Stimulated activated CD4-positive, alpha-beta T cell treated with anti-CD3 and anti-CD28 coated beads, Interleukin-1b, Interleukin-23, amount 100 ng/mL, for 24 hours (primary cell): ENCODE measurements around the gene RWDD1.
"Not testable (repeated sequence)": the region's sequence is repeated elsewhere in the genome, so short reads cannot be mapped to it uniquely, and the experiment has no call there.

Source experiments
- DNase-seq, 4 experiments: peaks; one replicate each; pipeline ENCODE4 v3.0.0-alpha.2; 2020; ENCODE audit warnings: low read depth in 4 of 4, low spot score in 1 of 4

Gene RWDD1

DNA sequence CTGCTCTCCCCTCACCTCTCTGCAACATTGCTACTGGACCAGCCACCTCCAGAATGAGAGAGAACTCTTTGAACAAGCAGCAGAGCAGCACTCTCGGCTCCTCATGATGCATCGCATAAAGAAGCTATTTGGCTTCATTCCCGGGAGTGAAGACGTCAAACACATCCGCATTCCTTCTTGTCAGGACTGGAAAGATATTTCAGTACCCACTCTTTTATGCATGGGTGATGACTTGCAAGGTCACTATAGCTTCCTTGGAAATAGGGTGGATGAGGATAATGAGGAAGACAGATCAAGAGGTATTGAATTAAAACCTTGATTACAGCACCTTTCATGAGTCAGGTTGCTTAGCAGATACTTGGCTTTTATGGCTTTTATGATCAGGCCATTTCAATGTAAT, 13.4 kb upstream of the RWDD1 start:
- no peak for DNase-seq

DNA sequence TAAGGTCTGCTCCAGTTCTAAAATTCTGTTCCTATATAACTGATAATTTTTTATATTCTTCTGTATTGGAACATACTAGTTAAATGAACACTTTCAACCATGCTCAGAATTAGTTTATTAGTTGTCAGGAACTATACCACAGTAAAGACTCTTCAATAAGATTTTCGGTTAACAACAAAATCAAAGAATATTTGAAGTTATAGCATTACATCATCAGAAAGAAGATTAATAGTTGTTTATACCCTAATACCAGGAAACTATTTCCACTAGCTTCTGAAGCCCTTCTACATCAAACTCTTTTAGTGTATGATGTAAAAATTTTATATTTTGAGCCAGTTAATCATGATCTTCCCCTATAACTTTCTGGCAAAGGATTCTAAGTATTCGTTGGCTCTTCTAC, 11.2 kb upstream of the RWDD1 start:
- no peak for DNase-seq

DNA sequence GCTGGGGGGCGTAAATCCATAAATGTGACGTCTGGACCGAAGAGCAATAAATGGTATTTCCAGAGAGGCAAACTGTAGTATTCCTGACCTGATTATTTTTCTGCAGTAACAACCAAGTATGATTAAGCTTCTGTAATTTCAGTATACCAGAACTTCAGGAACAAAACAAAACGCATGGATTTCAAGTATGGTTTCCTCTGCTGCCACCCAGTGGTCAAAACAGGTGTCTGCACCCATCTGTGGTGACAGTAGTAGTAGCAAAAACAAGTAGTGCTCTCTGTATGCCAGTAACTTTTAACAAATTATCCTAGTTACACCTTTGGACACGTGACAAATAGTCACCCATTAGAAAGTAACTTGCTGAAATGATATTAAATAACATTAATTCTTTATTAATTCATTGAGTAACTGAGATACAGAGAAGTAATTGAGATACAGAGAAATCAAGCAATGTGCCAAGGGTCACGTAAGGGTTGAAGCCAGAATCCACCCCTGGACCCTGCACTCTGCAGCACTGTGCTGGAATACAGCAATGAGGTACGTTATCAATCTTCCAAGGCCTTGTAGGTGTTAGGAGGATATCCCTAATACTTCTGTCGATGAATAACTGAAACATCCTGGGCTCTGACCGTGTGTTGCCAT, 9.8 kb upstream of the RWDD1 start:
- DNase-seq, result peak in 3 of 4 experiments; percentile 37 to 46 (median 45)

DNA sequence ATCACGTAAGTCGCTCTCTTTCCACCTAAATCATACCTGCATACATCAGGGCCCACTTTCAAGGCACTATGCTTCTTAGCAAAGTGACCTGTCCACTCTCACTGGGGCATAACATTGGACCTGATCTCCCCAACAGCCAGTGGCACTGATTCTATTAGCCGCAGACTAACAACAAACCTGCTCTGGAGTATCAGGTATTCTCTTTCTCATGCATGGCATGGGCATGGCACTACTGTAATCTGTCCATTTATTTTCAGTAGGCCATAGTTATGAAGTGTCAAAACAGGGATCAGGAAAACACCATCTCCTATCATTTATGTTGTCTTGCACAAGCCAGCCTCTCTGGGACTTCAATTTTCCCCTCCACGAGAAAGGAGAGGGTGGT, 9.3 kb upstream of the RWDD1 start:
- no peak for DNase-seq

DNA sequence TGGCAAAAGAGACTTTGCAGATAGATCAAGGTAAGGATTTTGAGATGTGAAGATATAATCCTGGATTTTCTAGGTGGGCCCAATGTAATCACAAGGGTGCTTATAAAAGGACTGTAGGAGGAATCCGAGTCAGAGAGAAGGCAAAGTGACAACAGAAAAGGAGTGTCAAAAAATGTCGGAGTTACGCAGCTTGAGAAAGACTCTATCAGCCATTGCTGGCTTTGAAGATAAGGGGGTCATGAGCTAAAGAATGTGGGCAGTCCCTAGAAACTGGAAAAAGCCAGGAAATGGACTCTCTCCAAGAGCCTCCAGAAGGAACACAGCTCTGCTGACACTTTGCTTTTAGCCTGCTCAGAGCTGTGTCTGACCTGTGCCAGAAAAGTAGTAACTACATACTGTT, 8.7 kb upstream of the RWDD1 start:
- DNase-seq, result no peak

DNA sequence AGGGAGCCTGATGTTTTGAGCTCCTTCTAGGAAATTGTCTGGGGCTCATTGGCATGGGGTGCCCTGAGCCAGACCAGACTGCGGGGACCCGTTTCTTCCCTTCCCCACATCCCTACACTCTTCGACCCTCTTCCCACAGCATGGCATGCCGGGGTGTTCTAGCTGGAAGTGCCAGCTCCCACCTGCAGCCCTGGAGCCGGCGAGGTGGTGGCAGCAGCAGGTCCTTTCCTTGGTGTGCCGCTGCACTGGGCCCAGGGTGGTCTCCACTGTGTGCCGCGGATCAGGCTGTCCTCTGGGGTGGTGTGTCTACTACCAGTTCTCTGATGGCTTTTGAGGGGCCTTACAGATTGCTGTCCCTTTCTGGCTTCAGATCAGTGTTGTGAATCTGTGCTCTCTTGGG, 7.5 kb upstream of the RWDD1 start:
- DNase-seq, result no peak

DNA sequence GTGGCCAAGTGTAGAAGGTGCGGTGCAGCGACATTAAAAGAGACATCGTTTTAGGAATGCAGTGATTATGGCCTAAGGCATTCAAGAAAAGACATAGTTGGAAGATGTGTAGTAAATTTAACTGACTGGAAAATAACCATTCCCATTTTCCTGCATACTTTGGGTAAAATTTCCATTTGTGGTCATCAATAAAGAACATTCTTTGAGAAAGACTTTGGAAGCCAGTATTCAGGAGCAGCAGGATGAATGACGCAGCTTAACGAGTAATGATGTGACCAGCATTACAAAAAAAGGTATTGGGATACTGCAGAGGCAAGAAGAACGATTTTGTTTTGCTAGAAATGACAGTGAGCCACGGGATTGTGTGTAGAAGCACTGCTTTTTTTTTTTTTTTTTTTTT, 7.0 kb upstream of the RWDD1 start:
- DNase-seq, result no peak

DNA sequence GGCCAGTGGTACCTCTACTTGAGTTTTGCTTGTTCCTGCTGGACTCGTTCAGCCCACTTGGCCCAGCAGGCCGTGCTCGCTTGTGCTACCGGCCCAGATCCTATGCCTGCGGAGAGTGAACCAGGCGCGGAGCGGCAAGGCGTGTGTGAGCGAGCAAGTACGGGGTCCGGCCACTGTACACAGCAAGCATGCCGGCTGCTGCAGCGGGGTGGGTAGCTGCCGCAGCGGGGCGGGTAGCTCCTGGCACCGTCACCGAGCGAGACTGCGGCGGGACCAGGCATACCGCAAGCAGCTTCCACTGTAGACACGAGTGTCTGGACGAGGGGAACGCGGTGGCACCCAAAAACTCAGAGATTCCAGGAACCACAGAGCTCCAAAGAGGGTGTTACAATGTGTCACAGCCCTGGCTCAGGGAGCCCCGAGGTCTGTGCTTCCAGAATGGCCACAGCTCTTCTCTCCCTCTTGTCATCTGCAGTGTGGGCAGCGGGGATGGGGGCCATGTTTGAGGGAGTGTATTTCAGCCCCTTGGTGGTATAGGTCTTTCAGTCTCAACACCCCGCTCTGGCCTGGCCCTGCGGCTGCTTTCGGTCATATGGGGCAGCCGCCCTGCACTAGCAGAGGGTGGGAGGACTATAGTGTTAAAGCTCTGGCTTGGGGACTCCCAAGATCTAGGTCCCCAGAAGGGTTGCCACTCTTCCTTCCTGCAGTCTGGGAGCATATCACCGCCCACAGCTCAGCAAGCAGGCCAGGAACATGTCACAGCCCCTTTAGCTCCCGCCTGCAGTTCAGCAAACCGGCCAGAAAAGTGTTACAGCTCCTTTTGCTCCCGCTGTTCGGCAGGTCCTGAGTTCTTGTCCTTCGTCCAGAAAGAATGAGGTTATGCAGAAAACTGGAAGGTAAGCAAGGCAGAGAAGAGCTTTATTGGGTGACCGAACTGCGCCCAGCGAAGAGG, 6.1 kb upstream of the RWDD1 start:
- no peak for DNase-seq

DNA sequence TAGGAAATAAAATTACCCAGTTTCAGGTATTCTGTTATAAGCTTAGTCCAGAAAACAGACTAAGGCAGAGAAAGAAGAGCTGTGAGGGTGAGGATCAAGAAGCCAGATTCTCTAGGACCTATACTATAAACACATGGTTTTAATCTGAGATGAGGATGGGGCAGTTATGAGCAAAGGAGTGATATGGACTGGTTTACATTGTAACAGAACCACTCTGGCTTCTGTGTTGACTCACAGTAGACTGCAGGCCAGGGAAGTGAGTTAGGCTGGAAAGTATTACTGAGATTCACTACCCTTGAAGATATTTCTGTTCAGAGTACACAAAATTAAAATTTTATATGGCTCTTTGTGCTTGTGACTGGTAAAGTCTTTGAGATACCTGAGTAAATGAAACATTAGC, 3.2 kb upstream of the RWDD1 start:
- no peak for DNase-seq

DNA sequence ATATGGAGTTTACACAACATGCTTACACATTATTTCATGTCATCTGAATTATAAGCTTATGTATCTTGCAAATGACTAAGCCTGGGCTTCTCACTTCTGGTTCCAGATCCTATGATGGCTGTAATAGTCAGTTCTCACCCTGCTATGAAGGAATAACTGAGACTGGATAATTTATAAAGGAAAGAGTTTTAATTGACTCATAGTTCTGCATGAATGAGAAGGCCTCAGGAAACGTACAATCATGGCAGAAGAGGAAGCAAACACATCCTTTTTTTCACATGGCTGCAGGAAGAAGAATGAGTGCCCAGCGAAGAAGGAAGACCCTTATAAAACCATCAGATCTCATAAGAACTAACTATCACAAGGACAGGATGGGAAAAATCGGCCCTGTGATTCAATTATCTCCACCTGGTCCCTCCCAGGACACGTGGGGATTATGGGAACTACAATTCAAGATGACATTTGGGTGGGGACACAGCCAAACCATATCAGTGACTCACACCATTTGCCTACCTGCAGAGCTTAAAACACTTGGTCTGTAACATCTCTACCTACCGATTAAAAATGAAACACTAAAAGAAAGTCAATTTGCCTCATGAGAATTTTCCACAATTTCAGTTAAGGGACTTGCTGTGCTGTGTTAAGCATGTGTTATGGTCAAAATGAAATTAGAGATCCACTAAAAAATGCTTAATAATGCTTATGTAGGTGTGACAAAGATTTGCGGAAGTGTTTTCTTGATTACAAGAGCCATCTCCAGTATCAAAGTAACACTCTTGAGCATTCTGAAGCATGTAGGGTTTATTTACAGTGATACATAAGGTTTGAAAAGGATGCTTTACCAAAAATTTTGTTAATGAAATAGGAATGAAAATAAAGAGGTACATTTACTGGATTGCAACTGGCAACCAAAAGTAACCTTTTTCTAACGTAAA, 2.2 kb upstream of the RWDD1 start:
- no peak for DNase-seq

DNA sequence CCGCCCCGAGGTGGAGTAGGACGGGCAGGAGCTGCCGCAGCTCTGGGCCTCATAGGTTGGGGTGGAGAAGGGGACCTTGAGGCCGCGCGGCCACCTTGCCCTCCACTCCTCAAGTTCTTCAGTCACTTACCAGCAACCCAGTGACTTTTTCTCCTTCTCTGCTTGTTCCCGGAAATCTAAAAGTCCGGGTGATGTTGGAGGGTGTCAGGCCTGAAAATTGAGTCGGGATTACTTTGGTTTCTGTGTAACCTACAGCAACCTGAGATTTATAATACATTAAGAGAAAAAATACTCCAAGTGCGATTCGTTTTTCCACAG, 338 bp downstream of the RWDD1 start:
- no peak for DNase-seq

DNA sequence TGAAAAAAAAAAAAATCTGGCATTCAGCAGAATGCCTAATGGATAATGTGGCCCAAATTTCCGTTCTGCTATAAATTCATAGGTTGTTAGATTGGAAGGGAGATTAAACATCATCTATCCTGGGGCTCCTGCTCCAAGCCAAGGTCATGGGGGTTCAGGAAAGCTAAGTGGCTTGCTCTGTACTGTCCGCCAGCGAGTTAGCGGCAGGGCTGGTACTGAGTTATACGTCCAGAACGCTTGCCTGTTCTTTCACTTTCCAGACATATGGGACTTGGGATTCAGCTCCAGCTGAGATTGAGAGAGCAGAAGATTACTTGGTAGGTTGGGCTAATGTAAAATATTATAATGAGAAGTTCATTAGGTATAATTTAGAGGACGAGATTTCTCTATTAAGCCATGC, 858 bp downstream of the RWDD1 start:
- DNase-seq, result no peak

DNA sequence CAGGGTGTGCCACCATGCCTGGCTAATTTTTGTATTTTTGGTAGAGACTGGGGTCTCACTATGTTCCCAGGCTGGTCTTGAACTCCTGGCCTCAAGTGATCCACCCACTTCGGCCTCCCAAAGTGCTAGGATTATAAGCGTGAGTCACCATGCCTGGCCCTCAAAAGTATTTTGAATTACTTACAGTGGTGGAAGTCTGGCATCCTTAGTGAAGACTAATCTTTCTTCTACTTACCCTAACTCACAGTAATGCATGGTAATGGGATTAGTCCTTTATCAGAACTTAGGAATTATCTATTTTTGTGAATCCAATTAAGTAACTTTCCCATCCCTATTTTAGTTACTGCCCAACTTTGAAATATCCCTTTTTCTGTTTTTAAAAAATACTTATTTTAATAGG, 3.9 kb downstream of the RWDD1 start:
- no peak for DNase-seq

DNA sequence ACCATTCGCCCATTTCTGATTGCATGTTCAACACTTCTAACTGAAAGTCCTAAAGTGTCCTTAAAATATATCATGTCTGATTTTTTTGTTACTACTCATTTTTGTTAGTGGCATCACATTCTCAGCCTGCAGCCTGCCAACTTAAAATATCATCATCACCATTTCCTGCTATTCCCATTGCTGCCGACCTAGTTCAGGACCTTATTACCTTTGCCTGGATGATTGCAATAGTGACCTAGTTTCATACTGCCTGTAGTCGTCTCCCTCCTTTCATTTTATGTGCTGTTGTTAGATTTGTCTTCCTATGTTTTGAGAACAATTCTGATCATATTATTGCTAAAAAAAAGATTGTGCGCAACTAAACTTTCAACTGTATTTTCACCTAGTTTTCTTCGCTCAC, 6.2 kb downstream of the RWDD1 start:
- no peak for DNase-seq

DNA sequence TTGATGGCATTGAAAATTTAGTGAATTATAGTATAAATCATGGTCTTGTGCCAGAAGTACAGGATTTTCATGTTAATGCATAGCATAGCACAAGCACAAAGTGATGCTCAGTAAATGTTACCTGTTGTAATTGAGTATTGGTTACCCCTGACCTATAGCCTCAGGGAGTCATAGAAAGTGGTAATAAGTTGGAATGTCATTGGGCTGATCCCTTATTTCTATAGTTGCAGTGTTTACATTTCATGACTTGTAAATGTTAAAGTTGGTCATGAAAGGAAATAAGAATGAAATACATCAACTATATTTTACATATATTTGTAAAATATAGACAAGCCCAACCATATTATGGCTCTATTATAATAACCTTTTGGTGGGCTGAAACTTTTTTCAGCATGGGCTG, 7.0 kb downstream of the RWDD1 start:
- no peak for DNase-seq

DNA sequence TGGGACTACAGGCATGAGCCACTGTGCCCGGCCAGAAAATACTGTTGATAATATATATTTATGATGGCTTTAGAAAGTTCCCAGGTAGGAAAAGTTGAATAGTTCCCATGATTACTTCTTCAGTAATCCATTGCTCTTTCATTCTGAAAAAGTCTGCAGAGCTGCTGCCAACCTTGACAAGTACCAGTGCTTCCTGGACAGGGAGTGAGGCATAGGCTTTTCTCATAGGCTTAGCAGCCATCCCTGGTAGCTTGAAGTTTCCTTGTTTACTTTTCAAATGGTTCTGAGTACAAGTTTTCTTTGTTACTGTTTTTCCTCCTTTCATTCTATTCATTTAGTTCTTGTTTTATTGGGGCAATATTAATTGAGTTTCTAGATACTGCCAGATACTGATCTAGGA, 7.8 kb downstream of the RWDD1 start:
- no peak for DNase-seq

DNA sequence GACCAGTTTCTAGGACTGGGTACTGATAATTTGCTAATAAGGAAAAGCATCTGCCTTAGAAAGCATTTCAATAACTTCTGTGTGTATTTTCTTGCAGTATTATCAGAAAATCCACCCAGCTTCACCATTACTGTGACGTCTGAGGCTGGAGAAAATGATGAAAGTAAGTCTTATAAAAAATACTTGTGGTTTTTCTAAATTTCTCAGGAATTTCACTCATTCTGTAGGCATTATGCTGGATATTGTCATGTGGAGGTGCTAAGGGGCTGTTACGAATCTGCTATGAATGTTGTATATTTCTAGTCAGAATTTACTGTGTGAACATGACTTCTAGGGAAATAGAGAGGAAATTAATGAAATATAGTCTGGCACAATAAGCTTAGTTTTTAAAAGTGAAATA, 8.9 kb downstream of the RWDD1 start:
- no peak for DNase-seq

DNA sequence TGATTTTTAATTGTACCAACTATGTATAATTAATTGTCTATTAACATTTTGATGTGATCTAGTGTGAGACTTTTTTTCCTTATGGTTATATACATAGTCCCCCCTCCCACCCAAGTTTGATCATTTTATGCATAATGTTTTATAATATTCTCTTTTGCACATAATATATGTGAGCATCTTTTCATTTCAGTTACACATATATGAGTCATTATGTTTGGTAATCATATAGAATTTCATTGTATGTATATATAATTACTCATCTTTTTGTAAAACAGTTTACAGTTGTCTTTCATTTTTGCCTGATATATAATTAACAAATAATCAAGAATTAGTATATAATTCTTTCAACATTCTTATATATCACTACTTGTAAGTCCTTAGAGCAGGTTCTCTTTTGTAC, 15.0 kb downstream of the RWDD1 start:
- DNase-seq, result no peak

DNA sequence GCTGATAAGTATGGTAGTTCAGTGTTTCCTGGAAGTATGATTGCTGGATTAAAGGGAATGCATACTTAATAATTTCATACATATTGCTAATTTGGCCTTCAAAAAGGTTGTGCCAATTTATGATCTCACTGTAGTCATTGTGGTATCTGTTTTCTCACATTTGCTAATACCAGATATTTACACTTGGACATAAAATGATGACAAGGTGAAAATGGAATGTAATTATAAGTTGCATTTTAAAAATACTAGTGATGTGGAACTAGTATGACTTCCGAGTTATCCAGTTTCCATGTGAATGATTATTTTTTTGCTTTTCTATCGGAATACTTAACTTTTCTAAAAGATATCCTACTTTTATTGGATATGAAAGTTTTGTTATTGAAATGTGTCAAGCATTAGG, 15.4 kb downstream of the RWDD1 start:
- DNase-seq, result no peak

DNA sequence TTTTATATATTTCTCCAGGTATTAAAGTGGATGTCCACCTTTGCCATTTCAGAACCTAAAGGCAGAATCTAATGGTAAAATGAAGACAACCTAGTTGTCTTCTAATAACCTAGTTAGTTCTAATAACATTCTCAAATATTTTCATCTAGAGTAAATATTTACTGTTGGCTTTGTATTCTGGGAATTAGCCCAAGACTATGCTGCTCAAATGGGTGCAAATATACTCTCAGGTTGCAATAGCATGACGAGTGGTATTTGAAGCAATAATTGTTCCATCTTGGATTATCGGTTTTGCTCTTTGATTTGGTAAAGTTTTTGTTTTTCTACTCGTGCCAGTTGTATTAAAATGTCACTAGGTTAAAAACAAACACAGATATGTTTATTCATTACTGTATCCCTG, 23.9 kb downstream of the RWDD1 start:
- no peak for DNase-seq

DNA sequence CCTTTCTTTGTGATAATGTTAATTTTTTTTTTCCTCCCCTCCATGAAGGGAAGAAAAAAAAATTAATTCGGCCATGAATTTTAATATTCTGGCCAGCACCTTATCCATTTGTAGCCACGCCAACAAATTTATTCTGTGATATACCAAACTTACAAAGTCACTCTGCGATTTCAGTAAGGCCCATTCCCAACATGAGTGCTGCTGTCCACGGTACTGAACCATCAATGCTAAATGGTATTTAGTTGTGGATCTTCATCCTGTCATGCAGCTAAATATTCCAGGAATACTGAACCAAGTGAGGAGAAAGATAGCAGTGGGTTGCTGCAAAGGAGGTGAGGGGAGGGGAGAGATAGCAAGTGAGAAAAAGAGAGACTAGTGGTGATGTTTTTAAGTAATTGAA, 25.5 kb downstream of the RWDD1 start:
- DNase-seq, result no peak

DNA sequence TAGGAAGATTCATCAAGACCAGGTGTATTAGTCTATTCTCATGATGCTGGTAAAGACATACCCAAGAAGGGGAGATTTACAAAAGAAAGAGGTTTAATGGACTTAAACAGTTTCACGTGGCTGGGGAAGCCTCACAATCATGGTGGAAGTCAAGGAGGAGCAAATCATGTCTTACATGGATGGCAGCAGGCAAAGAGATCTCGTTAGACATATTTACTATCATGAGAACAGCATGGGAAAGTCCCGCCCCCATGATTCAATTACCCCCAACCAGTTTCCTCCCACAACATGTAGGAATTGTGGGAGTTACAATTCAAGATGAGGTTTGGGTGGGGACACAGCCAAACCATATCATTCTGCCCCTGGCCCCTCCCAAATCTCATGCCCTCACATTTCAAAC, 32.6 kb downstream of the RWDD1 start:
- not testable (repeated sequence) for DNase-seq
